ENCODE data around the gene MAP7. TPM values are rescaled to one million over a fixed set of nuclear protein-coding genes. Genes with fewer than 3 reads are reported as not detected.
"Not testable (repeated sequence)": the region's sequence is repeated elsewhere in the genome, so short reads cannot be mapped to it uniquely, and the experiment has no call there.

Gene MAP7
- total RNA-seq, 2 experiments from 2014 or later = not detected

DNA sequence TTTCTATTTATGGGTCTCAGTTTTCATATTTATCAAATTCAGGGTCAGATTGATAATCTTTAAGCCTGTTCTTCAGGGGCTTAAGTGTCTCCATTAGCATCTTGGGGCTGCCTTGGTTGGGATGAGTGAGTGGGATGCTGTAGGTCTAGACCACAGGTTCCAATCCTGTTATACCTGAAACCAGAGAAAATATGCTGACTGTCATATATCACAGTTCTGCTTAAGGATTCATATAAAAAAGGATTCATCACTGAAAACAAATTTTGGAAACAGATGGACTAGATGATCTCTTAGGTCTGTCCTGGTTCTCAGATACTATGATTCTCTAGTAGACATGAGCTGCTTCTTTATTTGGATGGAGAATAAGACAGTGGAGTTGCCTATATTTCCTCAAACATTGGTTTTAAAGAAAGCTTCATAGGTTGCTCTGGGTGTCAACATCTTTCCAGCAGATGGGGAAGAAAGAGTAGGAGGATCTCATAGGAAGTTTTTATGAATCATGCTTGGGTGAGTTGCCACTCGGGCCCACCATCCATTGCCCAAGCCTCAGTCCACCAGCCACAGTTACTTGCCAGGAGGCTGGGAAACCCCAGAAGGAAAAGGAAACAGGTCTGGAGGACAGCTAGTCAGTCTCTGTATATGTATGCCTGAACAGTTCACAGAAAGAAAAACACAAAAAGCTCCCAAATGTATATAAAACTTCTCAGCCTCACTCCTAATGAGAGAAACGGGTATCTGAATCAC, 42.9 kb upstream of the MAP7 start:
- no peak overlapping the region for H3K4me2 ChIP-seq (ENCODE audit: low read length)
- TF ChIP-seq, protein P1, sequence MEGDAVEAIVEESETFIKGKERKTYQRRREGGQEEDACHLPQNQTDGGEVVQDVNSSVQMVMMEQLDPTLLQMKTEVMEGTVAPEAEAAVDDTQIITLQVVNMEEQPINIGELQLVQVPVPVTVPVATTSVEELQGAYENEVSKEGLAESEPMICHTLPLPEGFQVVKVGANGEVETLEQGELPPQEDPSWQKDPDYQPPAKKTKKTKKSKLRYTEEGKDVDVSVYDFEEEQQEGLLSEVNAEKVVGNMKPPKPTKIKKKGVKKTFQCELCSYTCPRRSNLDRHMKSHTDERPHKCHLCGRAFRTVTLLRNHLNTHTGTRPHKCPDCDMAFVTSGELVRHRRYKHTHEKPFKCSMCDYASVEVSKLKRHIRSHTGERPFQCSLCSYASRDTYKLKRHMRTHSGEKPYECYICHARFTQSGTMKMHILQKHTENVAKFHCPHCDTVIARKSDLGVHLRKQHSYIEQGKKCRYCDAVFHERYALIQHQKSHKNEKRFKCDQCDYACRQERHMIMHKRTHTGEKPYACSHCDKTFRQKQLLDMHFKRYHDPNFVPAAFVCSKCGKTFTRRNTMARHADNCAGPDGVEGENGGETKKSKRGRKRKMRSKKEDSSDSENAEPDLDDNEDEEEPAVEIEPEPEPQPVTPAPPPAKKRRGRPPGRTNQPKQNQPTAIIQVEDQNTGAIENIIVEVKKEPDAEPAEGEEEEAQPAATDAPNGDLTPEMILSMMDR (conservative IDR thresholded peaks at IDR 0.05; ENCODE audit: low read length) = no peak
- TF ChIP-seq EZH2phosphoT487 (IDR thresholded peaks at IDR 0.05; ENCODE audit: borderline replicate concordance, low read depth, low read length) = no peak
- peaks cover 46% of the 10 kb centered on the region for H3K36me3 ChIP-seq (ENCODE audit: insufficient read depth, low read length)
- no peaks in the 10 kb centered on the region for H3K9me2 ChIP-seq (ENCODE audit: insufficient read depth, low read length)
- peaks cover 8% of the 10 kb centered on the region for H3K4me1 ChIP-seq (ENCODE audit: insufficient read depth, low read length, poor library complexity, severe bottlenecking)
- DNase-seq (ENCODE audit: low spot score) = no peak
- no peaks in the 10 kb centered on the region for H3K79me2 ChIP-seq (ENCODE audit: insufficient read depth, low read depth, low read length)
- ChIA-PET POLR2A (interaction anchor here (0.6 to 1.5 kb wide), 4 partner anchors 9 to 1095 kb away, joined by 3 to 8 read pairs (median 4); no protein-coding TSS in a partner anchor), CTCF (ENCODE audit: unreplicated experiment) (no interaction called here)
- no peaks in the 10 kb centered on the region for H4K20me1 ChIP-seq (ENCODE audit: insufficient read depth, low read length)
- no peak overlapping the region for H3K27ac ChIP-seq (ENCODE audit: low read depth, low read length, poor library complexity, severe bottlenecking)
- H3K9me3 ChIP-seq (ENCODE audit: low read length) = no peaks in the 10 kb centered on the region
- H3K4me3 ChIP-seq (ENCODE audit: low read depth, low read length, poor library complexity, severe bottlenecking) = no peak overlapping the region
- BruUV-seq (replicated peaks) = no TSS peak
- H2AFZ ChIP-seq (ENCODE audit: low read length) = no peak overlapping the region
- intact Hi-C loops (cut with micrococcal nuclease; ENCODE audit: unreplicated experiment) = no loop called here

DNA sequence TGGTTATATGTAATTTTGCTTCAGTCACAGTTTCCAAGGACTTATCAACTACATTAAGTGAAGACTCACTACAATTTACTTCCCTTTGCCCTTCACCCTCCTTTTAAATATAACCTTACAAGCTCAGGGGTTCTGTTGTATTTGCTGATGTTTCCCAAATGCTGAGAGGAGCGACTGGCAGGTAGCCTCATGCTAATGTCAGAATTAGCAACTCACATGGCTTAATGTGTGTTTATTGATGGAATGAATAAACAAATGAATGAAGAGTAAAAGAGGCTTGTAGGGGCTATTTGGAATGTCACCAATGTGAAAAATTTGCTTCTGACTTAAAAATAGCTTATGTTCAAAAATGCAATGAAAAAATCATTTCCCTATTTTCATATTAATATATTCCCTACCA, 41.4 kb upstream of the MAP7 start:
- ChIA-PET CTCF (ENCODE audit: unreplicated experiment) (no interaction called here), POLR2A (no interaction called here)
- Histone ChIP-seq H3K79me2 (ENCODE audit: insufficient read depth, low read depth, low read length) (no peaks in the 10 kb centered on the region), H2AFZ (ENCODE audit: low read length) (no peak overlapping the region), H3K36me3 (ENCODE audit: insufficient read depth, low read length) (peaks cover 48% of the 10 kb centered on the region), H3K4me1 (ENCODE audit: insufficient read depth, low read length, poor library complexity, severe bottlenecking) (peaks cover 8% of the 10 kb centered on the region), H3K4me3 (ENCODE audit: low read depth, low read length, poor library complexity, severe bottlenecking) (no peak overlapping the region), H3K27ac (ENCODE audit: low read depth, low read length, poor library complexity, severe bottlenecking) (no peak overlapping the region), H3K9me2 (ENCODE audit: insufficient read depth, low read length) (no peaks in the 10 kb centered on the region), H3K4me2 (ENCODE audit: low read length) (no peak overlapping the region), H3K9me3 (ENCODE audit: low read length) (no peaks in the 10 kb centered on the region), H4K20me1 (ENCODE audit: insufficient read depth, low read length) (no peaks in the 10 kb centered on the region)
- DNase-seq (ENCODE audit: low spot score) = no peak
- TF ChIP-seq, protein P1 (conservative IDR thresholded peaks at IDR 0.05; ENCODE audit: low read length) = no peak
- TF ChIP-seq EZH2phosphoT487 (IDR thresholded peaks at IDR 0.05; ENCODE audit: borderline replicate concordance, low read depth, low read length) = no peak
- BruUV-seq (replicated peaks) = no TSS peak
- intact Hi-C loops (cut with micrococcal nuclease; ENCODE audit: unreplicated experiment) = no loop called here

DNA sequence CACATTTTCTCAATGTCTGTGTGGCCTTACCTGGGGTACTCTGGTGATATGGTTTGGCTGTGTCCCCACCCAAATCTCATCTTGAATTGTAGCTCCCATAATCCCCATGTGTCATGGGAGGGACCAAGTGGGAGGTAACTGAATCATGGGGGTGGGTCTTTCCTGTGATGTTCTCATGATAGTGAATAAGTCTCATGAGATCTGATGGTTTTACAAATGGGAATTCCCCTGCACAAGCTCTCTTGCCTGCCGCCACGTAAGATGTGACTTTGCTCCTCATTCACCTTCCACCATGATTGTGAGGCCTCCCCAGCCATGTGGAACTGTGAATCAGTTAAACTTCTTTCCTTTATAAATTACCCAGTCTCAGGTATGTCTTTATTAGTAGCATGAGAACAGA, 40.6 kb upstream of the MAP7 start:
- H3K9me3 ChIP-seq (ENCODE audit: low read length); H3K27ac ChIP-seq (ENCODE audit: low read depth, low read length, poor library complexity, severe bottlenecking); H3K4me1 ChIP-seq (ENCODE audit: insufficient read depth, low read length, poor library complexity, severe bottlenecking); H3K4me3 ChIP-seq (ENCODE audit: low read depth, low read length, poor library complexity, severe bottlenecking); BruUV-seq (replicated peaks); CTCF ChIA-PET (ENCODE audit: unreplicated experiment); DNase-seq (ENCODE audit: low spot score); POLR2A ChIA-PET; H3K9me2 ChIP-seq (ENCODE audit: insufficient read depth, low read length); H3K79me2 ChIP-seq (ENCODE audit: insufficient read depth, low read depth, low read length); H3K4me2 ChIP-seq (ENCODE audit: low read length); H2AFZ ChIP-seq (ENCODE audit: low read length); H4K20me1 ChIP-seq (ENCODE audit: insufficient read depth, low read length); intact Hi-C loops (cut with micrococcal nuclease; ENCODE audit: unreplicated experiment): not testable (repeated sequence)
- peaks cover 48% of the 10 kb centered on the region for H3K36me3 ChIP-seq (ENCODE audit: insufficient read depth, low read length)
